ENCODE measurements around the gene PDSS2. TPM values are rescaled to one million over a fixed set of nuclear protein-coding genes. Genes with fewer than 3 reads are reported as not detected.

Gene PDSS2
- total RNA-seq, 1 donor from 2014 or later, result 6.6 TPM

DNA sequence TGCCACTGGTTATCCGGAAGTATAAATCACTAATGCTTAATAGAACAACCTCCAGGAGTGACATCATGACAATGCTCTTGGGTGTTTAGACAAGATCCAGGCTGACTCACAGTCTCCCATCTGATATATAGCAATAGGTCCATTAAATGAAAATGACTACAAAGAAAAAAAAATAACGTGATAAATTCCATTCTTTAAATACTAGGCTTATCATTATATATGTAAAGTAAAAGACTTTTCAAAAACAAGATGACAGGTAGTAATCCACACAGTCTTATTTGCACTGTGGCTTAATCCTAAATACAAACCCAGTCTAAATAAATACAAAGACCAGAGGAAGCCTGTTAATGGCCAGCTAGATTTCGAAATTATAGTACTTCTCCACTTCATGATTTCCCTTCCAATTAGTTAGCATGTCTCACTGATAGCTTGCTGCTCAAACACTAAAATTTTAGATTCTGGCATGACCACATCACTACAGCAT, 195.0 kb downstream of the PDSS2 start:
- peak; percentile 86 for DNase-seq

DNA sequence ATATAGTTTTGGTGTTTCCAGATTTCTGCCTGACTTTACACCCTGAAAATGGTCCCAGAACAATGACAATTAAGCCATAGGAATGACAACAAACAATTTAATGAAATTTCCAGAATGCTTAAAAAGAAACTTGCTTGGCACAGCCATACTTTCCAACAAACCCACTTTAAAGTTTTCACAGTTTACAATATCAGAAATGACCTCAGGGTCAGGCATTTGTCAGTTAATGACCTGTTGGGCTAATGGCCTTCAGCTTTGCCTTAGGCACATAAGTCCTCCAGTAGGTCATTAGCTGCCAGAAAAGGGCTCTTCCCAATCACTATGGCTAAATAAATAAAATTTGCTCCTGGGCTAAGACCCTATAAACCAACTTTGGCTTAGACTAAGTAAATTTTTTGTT, 199.4 kb downstream of the PDSS2 start:
- no peak for DNase-seq

DNA sequence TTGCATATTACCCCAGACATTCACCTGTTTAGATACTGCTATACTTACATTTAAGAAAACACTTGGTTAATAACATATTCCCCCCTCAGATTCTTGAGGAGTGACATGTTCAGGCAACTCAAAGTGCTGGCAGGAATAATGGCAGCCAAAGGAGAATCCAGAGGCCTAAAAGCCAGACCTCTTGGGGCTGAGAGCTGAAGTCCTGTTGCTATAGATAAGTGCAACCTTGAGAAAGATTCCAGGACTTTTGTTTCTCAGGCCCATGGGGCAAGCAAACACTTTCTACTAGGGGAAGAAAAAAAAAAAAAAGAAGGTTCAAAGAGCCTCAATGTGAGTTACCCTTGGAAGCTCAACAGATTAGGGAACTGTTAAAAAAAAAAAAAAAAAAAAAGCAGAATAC, 211.2 kb downstream of the PDSS2 start:
- DNase-seq, result no peak

- DNase-seq, result no peak
Observed at GRCh38 chr6:107246972-107247615, 212.3 kb downstream of the PDSS2 start.

DNA sequence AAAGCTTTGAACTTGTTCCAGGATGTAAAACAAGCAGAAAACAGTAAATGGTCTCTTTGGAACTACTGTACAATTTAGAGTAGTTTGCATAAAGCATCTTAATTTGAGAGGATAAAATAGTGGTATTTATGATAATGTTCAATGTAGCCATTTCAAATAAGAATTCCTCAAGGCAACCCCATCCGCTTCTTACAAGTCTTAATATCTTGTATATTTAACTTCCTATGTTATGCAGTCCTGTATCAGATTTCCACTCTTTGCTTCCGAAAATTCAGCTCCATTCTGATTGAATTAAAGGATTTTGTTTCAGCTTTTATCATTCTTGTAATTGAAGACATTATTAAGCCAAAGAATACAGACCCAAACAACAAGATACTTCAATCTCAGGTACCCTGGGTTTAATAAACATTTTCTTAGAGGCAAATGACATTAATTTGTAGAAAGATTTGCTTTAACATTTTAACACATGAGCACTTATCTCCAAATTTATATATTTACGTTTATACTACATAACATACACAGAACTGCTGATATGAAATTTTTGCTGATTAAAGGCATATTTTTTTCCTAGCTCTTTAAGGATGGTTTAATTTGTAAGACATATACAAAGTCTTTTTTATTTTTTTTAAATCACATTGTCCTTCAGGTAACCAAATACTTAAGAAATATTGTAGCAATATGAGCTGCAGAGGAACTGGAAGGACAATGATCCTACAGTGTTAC, 213.0 kb downstream of the PDSS2 start:
- DNase-seq, result no peak

DNA sequence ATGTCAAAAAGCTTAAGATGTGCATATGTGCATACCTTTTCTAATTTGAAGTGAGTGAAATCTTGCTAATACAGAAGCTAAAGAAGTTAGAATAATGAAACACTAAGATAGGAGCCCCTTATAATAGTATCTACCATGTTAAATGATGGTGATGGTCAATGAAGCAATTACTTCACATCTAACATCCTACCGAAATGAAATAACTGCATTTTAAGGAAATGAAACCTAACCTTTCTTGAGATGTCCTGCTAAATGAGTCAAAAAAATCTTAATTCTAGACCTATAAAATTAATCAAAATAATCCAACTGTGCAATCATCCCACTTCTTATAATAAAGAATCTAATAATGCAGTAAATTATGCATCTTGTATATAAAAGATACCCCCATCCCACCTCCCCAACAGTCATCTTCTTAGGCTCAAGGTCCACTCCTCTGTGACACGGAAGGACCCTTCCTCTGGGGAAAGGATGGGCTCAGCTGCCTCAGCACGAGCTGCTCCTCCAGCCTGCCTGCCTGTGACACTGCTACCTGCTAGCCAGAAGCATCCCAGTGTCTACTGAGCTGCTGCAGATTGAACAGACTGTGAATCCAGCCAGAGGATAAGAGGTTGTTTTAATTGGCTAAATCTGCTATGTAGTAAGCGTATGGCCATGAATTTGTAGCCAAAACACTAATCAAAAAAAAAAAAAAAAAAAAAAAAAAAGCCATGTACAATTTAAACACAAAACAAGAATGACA, 214.5 kb downstream of the PDSS2 start:
- no peak for DNase-seq

- DNase-seq, result no peak
Observed at GRCh38 chr6:107244082-107244741, 215.2 kb downstream of the PDSS2 start.

GRCh38 chr6:107243471-107243870, 215.9 kb downstream of the PDSS2 start:
- DNase-seq, result no peak

DNA sequence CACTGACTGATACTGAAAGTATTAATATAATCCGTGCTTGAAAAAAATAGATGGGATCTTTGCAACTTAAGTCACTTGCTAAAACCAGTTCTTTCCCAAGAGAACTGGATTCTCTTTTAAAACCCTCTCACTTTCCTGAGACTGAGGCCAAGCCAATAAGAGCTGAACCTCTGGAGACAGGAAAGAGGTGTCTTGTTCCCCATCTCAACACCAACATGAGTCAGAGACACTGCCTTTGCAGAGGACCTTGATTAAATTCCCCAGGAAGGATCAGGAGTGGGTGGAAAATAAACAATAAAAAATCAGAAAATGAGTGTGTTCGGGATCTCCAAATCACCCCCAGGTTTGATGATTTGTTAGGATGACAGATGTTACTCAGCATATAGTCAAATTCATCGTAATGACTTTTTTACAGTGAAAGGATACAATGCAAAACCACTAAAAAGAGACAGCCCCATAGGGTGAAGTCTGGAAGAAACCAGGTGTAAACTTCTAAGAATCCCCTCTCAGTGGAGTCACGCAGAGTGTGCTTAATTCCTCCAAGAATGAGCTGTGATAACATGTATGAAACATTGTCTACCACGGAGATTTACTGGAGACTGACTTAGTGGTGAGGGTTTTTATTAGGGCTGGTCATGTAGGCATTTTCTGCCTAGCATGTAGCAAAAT, 221.2 kb downstream of the PDSS2 start:
- DNase-seq, result peak; percentile 51

- peak; percentile 42 for DNase-seq
Observed at GRCh38 chr6:107235511-107235910, 223.9 kb downstream of the PDSS2 start.

GRCh38 chr6:107235007-107235406, 224.4 kb downstream of the PDSS2 start:
- DNase-seq, result no peak

- no peak for DNase-seq
Observed at GRCh38 chr6:107231243-107231642, 228.1 kb downstream of the PDSS2 start.

DNA sequence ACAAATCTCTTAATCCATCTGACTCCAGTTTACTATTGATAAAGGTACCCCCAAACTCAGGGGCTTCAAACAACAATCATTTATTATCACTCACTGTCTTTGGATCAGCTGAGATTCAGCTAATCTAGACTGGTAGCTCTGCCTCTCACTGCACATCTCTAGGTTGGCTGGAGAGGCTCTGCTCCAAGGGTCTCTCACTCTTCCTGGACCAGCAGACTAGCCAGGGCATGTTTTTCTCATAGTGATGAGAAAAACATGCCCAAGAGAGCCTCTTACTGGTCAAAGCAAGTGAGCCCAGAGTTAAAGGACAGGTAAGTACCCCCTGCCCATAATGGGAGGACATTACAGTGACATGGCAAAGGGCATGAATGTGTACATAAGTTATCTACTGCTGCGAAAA, 228.9 kb downstream of the PDSS2 start:
- DNase-seq, result no peak

GRCh38 chr6:107230024-107230423, 229.3 kb downstream of the PDSS2 start:
- DNase-seq, result no peak

- no peak for DNase-seq
Observed at GRCh38 chr6:107228754-107229153, 230.6 kb downstream of the PDSS2 start.

DNA sequence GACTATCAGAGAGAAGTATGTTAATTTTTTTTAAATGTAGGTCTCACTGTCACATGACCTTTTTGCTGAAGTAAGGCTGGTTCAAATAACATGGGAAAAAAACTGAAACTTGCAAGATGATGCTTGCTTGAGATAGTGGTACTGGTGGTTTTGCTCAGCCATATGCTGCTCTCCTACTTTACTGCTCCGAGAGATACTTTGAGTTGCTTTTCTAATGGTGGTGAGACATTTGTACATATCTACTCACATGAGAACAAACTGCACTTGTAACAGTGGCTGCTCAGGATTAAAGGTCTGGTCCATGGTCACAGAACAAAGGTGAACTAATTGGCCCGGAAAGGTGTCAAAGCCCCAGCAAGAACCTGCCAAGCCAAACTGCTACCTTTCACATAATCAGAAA, 237.8 kb downstream of the PDSS2 start:
- DNase-seq, result no peak

GRCh38 chr6:107219851-107220250, 239.5 kb downstream of the PDSS2 start:
- no peak for DNase-seq

DNA sequence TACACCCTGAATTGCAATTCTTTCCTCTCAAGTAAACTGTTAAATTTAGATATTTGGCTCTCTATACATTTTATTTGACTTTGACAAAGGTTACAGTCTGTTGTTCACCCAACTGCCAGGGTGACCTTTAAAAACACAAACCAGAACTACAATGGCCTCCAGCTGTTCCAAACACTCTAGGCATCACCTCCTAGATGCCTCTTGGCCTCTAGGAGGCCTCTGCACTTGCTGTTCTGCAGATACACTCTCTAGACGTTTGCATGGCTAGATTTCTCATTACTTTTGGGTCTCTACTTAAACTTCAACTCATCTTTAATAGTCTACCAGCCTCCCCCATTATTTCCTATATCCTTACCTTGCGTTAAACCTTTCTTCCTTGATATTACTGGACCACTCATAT, 241.2 kb downstream of the PDSS2 start:
- DNase-seq, result no peak

DNA sequence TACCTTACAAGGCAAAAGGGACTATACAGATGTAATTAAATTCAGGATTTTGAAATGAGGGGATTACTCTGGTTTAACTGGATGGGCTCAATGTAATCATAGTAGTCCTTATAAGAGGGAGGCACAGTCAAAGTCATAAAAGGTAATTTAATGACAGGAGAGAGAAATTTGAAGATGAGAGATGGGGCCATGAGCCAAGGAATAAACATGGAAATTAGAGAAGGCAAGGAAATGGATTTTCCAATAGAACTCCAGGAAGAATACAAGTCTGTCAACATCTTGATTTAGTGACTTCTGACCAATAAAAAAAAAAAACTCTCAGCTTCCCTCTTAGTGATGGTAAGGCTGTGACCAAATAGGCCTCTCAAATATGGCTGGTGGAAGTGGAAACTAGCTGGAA, 242.1 kb downstream of the PDSS2 start:
- no peak for DNase-seq

DNA sequence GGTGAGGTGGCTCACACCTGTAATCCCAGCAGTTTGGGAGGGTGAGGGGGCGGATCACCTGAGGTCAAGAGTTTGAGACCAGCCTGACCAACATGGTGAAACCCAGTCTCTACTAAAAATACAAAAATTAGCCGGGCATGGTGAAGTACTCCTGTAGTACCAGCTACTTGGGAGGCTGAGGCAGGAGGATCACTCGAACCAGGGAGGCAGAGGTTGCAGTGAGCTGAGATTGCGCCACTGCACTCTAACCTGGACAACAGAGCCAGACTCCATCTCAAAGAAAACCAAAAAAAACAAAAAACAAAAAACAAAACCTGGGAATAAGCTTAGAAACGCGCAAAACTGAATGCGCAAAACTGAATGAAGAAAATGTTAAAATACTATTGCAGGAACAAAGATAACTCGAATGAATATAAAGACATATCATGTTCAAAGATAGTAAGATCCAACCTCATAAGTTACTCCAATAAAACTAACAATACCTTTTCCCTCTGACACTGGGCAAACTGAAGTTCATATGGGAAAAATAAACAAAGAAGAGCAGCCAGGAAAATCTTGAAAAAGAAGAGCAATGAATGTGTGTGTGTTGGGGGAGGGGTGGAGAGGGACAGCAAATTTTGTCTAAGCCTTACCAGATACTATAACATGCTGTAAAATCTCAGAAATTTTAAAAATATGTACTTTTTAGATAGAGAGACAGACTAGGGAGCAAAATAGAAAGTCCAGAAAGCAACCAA, 243.0 kb downstream of the PDSS2 start:
- no peak for DNase-seq

GRCh38 chr6:107215334-107215733, 244.0 kb downstream of the PDSS2 start:
- no peak for DNase-seq

DNA sequence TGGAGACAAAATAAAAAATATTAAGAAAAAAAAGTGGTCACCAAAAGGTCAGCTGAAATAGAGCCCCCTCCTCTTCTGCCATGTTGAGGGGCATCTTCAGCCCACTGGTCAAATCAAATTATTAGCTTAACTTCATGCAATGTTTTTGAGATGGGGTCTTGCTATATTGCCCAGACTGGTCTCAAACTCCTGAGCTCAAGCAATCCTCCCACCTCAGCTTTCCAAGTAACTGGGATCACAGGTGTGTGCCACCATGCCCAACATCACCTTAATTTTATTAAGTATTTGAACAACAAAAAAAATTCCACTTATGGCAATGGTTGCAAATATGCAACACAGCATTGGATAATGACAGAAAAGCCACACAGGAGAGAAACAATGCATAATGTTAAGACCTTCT, 244.7 kb downstream of the PDSS2 start:
- no peak for DNase-seq

Data from dermis blood vessel endothelial cell (primary cell).